Skeletal muscle tissue (tissue), 4 donors: ENCODE measurements around the gene DDX17. TPM values are rescaled to one million over a fixed set of nuclear protein-coding genes. Genes with fewer than 3 reads are reported as not detected.

ENCODE experiments used
- H3K27ac ChIP-seq: one replicate; pipeline ENCODE4 v1.7.0; 2013; ENCODE audit warnings: mild to moderate bottlenecking, low read depth, low read length, inconsistent platforms
- H3K27me3 ChIP-seq, 3 donors: one replicate each; pipeline ENCODE4 v1.7.0; 2013; ENCODE audit warnings: low read length in 3 of 3; ENCODE audit not compliant: control insufficient read depth in 3 of 3, insufficient read depth in 3 of 3
- H3K36me3 ChIP-seq, 3 donors: one replicate each; pipeline ENCODE4 v1.7.0; 2013; ENCODE audit warnings: low read length in 3 of 3; ENCODE audit not compliant: control insufficient read depth in 3 of 3, insufficient read depth in 3 of 3
- H3K4me1 ChIP-seq, 3 donors: one replicate each; pipeline ENCODE4 v1.7.0; 2013; ENCODE audit warnings: low read length in 3 of 3, mild to moderate bottlenecking in 3 of 3; ENCODE audit not compliant: control insufficient read depth in 3 of 3, insufficient read depth in 3 of 3
- H3K4me3 ChIP-seq, 3 donors: one replicate each; pipeline ENCODE4 v1.7.0; 2013; ENCODE audit warnings: low read length in 3 of 3
- H3K9ac ChIP-seq, 3 donors: one replicate each; pipeline ENCODE4 v1.7.0; 2013; ENCODE audit warnings: low read length in 3 of 3, mild to moderate bottlenecking in 3 of 3, moderate library complexity in 2 of 3, low read depth in 1 of 3
- H3K9me3 ChIP-seq, 3 donors: one replicate each; pipeline ENCODE4 v1.7.0; 2013; ENCODE audit warnings: low read length in 3 of 3; ENCODE audit not compliant: control insufficient read depth in 3 of 3
- total RNA-seq: library from RNA; depleted of rRNA; stranded (reverse); fragments of >200 nt; gene quantifications from one replicate; pipeline ENCODE4 v1.2.3, GENCODE V29; 2014
- donor health status: Osteomylitis.

DDX17 gene
- total RNA-seq, 1 donor from 2014 or later, result 358 TPM

DNA sequence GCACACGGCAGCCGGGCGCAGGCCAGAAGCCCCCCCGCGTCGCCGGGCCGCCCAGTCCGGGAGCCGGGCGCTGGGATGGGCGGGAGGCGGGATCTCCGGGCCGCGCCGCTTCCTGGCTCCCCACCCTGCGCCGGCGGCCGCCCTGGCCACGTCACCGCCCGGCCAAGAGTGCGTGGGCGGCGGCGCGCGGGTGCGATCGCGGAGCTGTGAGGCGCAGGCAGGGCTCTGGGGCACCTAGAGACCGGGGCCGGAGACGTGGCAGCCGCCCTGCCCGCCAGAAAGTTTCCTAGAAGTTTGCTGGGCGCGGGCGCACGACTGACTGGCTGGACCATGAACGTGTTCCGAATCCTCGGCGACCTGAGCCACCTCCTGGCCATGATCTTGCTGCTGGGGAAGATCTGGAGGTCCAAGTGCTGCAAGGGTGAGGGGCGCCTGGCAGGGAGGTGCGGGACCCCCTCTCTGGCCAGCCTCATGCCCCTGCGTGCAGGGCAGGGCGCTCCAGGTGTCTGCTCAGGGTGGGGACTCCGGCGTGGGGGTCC is 38.1 kb downstream of the DDX17 start, which contains the start of gene KDELR3:
Gene KDELR3 (plus strand): TSS at position 193 of the 539 bp plus-strand sequence. CDS start 138 bp downstream, at position 331.
- Histone ChIP-seq H3K4me3 (peak within 1 kb of the TSS; percentile 65 to 72 (median 67)), H3K36me3 (no peaks in the 10 kb centered on the region), H3K4me1 (peaks cover 0 to 14% (median 13%) of the 10 kb centered on the region in 3 donors), H3K27ac (no peak within 1 kb of the TSS), H3K27me3 (peaks cover 22 to 46% (median 40%) of the 10 kb centered on the region in 3 donors), H3K9ac (peak within 1 kb of the TSS; percentile 63 to 75 (median 72)), H3K9me3 (no peaks in the 10 kb centered on the region)

DNA sequence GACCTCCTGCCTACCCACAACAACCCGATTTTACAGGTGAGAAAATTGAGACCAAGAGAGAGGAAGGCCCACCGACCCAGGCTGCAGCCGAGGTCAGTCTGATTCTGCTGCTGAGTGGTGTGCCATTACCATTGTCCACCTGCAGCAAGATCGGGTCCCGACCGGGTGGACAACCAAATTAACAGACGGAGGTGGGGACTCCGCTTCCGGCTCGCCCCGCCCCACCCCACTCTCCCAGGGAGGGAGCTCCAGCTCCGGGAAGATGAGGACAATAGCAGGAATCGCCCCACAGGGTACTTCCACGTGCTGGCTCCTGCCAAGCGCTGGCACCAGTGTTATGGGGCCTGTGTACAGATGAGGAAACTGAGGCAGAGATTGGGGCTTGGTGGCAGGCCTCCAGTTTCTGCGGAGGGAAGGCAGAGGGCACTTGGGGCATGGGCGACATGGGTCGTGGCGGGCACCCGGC is 38.6 kb downstream of the DDX17 start:
- Histone ChIP-seq H3K27ac (no peak overlapping the region), H3K9me3 (no peaks in the 10 kb centered on the region), H3K27me3 (peaks cover 23 to 49% (median 41%) of the 10 kb centered on the region in 3 donors), H3K4me3 (peak overlapping the region; percentile 63 to 65 (median 65)), H3K36me3 (no peaks in the 10 kb centered on the region), H3K9ac (peak overlapping the region; percentile 40 to 75 (median 61)), H3K4me1 (peaks cover 0 to 14% (median 13%) of the 10 kb centered on the region in 3 donors)

DNA sequence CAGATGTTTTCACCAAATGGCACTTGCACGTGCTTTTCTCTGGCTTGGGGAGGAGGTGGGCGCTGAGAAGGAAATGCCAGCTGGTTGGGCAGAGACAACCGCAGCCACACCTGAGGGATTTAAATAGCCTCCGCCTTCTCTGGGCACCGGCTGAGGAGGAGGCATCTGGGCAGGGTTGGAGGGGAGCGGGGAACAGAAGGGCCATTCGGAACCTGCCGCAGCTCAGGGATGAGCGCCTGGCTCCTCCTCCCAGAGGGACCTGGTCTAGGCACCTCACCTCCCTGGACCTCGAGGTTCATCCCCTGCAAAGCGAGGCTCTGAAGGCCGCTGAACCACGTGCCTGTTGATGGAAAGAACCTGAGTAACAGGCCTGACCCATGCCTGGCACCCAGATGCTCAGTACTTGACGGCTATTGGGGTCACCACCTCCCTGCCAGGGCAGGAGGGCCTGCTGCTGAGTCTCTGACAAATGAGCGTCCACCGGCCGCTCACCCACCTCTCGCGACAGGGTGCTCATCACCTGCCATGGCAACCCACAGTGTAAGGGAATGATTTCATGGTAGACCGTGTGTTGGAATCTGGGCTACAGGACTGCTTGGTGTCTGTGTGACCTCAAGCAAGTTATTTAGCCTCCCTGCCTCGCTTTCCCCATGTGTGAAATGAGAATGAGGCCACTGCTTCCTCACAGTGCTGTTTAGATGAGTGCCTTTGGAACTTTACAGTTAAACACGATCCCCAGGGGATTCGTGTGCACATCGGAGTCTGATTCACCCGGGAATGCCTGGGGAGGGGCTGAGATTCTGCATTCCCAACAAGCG is 40.2 kb downstream of the DDX17 start:
- Histone ChIP-seq H3K27me3 (peaks cover 30 to 63% (median 57%) of the 10 kb centered on the region in 3 donors), H3K4me3 (no peak overlapping the region), H3K9me3 (no peaks in the 10 kb centered on the region), H3K36me3 (no peaks in the 10 kb centered on the region), H3K27ac (no peak overlapping the region), H3K4me1 (peaks cover 4 to 23% (median 23%) of the 10 kb centered on the region in 3 donors), H3K9ac (no peak overlapping the region)

DNA sequence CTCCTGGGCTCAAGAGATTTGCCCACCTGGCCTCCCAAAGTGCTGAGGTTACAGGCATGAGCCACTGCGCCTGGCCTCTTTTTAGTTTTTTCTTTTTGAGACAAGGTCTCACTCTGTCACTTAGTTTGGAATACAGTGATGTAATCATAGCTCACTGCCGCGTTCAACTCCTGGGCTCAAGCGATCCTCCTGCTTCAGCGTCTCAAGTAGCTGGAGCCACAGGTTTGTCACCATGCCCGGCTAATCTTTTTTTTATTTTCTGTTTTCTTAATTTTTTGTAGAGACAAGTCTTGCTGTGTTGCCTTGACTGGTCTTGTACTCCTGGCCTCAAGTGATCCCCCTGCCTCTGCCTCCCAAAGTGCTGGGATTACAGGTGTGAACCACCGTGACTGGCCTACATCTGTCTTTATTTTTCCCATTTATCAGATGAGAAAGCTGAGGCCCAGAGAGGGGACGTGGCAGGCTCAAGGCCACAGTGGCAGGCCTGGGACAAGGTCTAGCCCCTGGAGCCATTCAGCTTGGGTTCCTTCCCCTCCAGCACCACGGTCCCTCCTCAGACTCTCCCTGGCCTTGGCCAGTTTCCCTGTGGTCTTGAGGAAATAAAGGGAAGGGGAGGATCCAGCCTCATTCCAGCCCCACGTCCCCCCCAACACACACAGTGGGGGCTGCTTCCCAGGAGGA is 41.0 kb downstream of the DDX17 start:
- Histone ChIP-seq H3K27ac (no peak overlapping the region), H3K4me3 (no peak overlapping the region), H3K4me1 (peaks cover 4 to 28% (median 23%) of the 10 kb centered on the region in 3 donors), H3K27me3 (peaks cover 35 to 71% (median 64%) of the 10 kb centered on the region in 3 donors), H3K36me3 (no peaks in the 10 kb centered on the region), H3K9me3 (no peaks in the 10 kb centered on the region), H3K9ac (no peak overlapping the region)

DNA sequence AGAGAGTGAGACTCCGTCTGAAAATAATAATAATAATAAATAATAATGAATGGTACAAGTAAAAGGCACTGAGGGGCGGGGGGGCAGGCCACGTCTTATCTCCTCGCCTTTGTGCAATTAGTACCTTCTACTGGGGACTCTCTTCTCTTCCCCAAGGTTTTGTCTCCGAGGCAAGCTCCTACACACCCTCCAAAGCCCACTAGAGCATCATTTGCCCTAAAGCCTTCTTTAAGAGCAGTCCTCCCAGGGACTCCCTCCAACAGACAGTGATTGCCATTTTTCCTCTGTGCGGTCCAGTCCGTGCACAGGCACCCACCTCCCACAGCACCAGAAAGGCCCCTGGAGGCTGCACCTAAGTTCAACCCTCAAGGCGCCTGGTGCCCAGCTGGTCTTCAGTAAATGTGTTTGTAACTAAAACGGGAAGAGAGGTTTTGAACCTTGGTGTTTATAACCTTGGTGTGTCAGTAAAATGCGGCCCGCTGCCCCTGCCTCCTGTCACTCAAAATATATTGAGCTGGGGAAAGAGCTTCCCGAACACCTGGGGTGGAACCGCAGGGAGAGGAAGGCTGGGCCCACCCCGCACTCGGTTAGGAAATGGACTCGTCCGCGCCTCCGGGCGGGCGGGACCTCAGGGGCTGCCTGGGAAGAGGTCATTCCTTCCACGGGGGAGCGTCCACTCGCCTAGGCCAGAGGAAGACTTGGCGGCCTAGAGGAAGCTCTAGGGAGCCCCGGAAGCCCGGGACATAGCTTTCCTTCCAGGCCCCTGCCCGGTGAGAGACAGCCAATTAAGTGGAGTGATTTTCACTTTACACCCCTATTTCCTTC is 42.9 kb downstream of the DDX17 start:
- no peaks in the 10 kb centered on the region for H3K36me3 ChIP-seq
- peaks cover 4 to 25% (median 18%) of the 10 kb centered on the region in 3 donors for H3K4me1 ChIP-seq
- no peak overlapping the region for H3K9ac ChIP-seq
- peaks cover 46 to 78% (median 75%) of the 10 kb centered on the region in 3 donors for H3K27me3 ChIP-seq
- H3K4me3 ChIP-seq, result no peak overlapping the region
- H3K9me3 ChIP-seq, result no peaks in the 10 kb centered on the region
- no peak overlapping the region for H3K27ac ChIP-seq

DNA sequence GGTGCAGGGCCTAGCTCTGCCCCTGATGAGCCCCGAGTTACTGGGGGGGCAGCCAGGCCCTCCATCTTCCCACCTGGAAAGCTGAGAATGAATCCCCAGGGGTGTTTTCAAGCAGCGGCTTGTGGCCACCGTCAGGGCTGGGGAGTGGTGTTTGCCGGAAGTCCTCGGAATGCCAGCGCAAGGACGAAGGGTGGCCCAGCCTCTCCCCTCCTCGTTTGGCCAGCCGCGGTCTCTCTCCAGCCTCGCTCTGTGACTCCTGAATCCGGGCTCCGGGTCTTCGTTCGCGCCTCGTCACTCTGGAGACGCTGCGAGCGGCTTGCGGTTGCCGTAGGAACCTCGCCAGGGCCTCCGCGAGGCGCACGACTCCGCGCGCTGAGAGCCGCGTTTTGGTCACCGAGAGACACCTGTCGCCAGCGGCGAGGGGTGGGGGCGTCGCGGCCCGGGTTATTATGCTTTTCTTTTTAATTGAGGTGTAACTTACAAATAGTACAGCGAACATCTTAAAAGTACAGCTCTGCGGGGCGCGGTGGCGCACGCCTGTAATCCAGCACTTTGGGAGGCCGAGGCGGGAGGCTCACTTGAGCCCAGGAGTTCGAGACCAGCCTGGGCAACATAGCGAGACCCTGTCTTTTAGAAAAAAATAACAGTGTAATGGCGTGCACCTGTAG is 44.6 kb downstream of the DDX17 start:
- H3K4me3 ChIP-seq, result peak overlapping the region; percentile 7 to 54 (median 27)

DNA sequence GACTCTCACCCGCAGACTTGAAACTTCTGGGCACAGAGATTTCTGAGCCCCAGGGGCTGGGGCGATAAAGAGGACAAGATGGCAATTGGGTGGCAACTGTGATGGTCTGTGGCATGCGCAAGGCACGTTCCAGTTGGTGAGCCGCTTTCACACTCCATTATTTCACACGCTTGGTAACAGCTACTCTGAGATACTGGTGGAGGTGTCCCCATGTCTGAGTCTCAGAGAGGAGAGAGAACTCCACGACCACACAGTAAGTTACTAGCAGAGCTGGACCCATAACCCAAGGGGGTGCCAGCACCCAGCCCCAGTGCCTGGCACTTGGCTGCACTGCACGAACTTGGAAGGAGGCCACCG is 45.1 kb downstream of the DDX17 start:
- Histone ChIP-seq H3K4me3 (peak overlapping the region in 2 of 3 donors; percentile 27 to 54), H3K4me1 (peaks cover 4 to 15% (median 9%) of the 10 kb centered on the region in 3 donors), H3K27me3 (peaks cover 51 to 80% (median 77%) of the 10 kb centered on the region in 3 donors), H3K36me3 (no peaks in the 10 kb centered on the region), H3K9me3 (no peaks in the 10 kb centered on the region), H3K27ac (no peak overlapping the region), H3K9ac (no peak overlapping the region)

More for the DNA sequence above, 44.6 kb downstream of the DDX17 start:
- H3K27ac ChIP-seq, result no peak overlapping the region
- no peaks in the 10 kb centered on the region for H3K9me3 ChIP-seq
- no peaks in the 10 kb centered on the region for H3K36me3 ChIP-seq
- H3K9ac ChIP-seq, result peak overlapping the region in 1 of 3 donors; percentile 12
- H3K27me3 ChIP-seq, result peaks cover 45 to 77% (median 75%) of the 10 kb centered on the region in 3 donors
- peaks cover 4 to 15% (median 9%) of the 10 kb centered on the region in 3 donors for H3K4me1 ChIP-seq

DNA sequence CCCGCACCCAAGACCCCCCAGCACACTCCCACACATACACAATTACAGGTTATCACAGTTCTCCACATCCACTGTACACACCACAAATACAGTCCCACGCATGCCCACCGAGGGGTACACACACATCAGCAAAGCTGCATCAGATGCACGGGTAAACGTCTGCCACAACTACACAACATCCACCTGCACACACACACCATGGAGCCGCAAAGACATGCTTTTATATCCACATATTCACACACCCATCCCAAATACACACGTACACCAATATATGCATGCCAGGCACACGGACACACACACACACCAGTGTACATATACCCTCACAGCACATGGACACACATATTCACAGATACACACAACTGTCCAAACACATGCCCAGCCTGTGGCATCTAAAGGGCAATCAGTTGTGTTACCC is 45.7 kb downstream of the DDX17 start:
- Histone ChIP-seq H3K27ac (no peak overlapping the region), H3K27me3 (peaks cover 51 to 74% (median 74%) of the 10 kb centered on the region in 3 donors), H3K9ac (no peak overlapping the region), H3K4me1 (peaks cover 4 to 15% (median 9%) of the 10 kb centered on the region in 3 donors), H3K36me3 (no peaks in the 10 kb centered on the region), H3K9me3 (no peaks in the 10 kb centered on the region), H3K4me3 (no peak overlapping the region)
